DND-41 (cell line): ENCODE measurements around the gene KRTAP12-2.

Experiments used
- CTCF ChIP-seq: IDR thresholded peaks from 2 replicates; pipeline ENCODE4 v1.5.1; 2012; ENCODE audit warnings: borderline replicate concordance, low read length, moderate library complexity, mild to moderate bottlenecking; ENCODE audit not compliant: poor library complexity, severe bottlenecking; ENCODE audit errors: extremely low read depth
- EZH2 ChIP-seq: IDR thresholded peaks from 3 replicates; pipeline ENCODE4 v1.6.1; 2012; ENCODE audit warnings: borderline replicate concordance, low read depth, mild to moderate bottlenecking, moderate library complexity, low read length, inconsistent platforms; ENCODE audit not compliant: severe bottlenecking

DNA sequence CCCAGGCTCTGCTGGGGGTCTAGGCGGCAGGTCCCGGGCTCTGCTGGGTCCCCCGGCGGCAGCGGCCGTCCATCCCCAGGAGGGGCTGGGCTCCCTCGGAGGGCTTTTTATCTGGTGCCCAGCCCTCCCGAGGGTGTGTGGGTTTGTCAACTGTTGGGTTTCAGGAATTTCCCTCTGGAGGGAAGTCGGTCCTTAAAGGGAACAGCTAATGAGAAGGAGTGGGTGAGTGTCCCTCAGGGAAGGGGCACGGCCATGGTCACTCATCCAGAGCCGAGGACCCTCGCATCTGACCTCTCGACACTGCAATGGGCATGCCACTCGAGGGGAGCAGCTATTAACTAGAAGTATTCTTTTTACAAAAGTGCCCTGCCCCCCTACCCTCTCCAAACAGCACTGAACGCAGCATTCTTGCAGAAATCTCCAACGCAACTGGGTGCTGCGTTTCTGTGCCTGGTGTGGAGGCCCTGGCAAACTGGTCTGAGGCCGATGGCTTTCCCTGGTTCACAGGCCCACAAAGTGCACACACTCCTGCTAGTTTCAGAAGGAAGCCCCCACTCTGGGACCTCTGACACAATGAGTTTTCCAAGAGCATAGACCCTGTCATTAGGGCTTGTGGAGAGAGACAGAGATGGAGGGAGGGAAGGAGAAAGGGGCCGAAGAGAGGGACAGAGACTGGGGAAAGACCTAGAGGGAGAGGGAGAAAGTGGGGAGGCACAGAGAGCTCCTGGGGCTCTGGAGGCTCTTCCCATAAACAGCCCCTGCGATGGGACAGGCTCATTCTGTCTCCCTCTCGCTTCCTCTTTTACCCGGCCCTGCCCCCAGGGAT is 45.7 kb upstream of the KRTAP12-2 start:
- TF ChIP-seq CTCF = no peak
- no peak for TF ChIP-seq EZH2
